Stimulated activated CD4-positive, alpha-beta T cell treated with anti-CD3 and anti-CD28 coated beads, Interleukin-2, amount 100 ng/mL, for 4 hours (primary cell): ENCODE results near the gene SLC35F6.
"Not testable (repeated sequence)": the region's sequence is repeated elsewhere in the genome, so short reads cannot be mapped to it uniquely, and the experiment has no call there.

Source experiments
- DNase-seq: peaks from one replicate; pipeline ENCODE4 v3.0.0-alpha.2; 2020; ENCODE audit warnings: low read depth

Gene SLC35F6

DNA sequence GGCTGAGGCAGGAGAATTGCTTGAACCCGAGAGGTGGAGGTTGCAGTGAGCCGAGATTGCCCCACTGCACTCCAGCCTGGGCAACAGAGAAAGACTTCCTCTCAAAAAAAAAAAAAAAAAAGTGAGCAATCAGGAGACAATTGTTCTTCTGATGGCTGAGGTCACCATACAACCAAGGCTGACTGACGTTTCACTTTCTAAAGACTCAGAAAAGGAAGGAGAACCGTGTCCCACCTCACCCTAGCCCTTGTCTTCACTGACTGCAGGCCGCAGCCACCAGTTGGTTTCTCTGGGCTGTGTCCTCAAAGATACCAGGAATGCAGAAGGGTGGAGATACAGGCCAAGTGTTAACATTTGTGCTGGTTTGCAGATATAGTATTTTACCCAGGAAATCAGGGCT, 7.7 kb upstream of the SLC35F6 start:
- DNase-seq: no peak

- DNase-seq: no peak
Observed at GRCh38 chr2:26757873-26758789, 6.0 kb upstream of the SLC35F6 start.

DNA sequence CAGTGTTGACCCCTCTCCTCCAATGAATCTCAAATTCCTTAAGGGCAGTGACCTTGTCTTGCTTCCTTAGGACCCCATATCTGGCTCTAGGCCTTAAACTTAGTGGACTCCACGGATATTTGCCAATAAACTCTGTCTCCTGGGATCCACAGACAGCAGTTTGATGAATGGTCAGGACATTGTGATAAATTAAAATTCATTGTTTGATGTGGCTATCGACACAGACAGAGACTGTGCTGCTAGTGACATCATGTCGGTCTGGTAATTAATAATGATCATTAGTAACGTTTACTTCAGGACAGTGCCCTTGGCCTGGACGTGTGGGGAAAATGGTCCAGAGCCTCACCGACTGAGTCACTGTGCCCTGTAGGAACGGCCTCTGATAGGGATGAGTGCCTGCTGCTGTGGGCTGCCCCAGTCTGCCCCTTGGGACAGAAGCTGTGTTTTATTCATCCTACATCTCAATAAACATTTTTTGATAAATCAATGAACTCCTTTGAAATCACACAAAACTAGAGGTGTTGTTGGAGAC, 5.2 kb upstream of the SLC35F6 start:
- DNase-seq: no peak

DNA sequence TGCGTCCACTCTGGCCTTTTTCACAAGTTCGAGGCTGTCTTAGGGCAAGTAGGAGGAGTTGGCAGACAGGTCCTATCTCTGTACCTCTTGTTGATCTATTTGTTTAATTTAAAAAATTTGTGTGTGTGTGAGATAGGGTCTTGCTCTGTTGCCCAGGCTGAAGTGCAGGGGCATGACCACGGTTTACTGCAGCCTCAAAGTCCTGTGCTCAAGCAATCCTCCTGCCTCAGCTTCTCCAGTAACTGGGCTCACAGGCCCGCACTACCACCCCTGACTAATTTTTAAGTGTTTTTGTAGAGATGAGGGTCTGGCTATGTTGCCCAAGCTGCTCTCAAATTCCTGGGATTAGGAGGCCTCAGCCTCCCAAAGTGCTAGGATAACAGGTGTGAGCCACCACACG, 4.2 kb upstream of the SLC35F6 start:
- DNase-seq: no peak

DNA sequence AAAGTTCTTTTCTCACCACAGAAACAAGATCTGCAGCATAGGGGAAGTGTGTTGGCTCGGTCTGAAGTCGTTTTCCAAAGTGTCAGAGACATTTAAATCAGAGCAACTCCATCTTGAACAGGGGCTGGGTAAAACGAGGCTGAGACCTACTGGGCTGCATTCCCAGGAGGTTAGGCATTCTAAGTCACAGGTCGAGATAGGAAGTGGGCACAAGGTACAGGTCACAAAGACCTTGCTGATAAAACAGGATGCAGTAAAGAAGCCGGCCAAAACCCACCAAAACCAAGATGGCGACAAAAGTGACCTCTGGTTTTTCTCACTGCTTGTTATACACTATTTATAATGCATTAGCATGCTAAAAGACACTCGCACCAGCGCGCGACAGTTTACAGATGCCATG, 3.1 kb upstream of the SLC35F6 start:
- not testable (repeated sequence) for DNase-seq

GRCh38 chr2:26763019-26763418, 1.1 kb upstream of the SLC35F6 start:
- DNase-seq: no peak

- DNase-seq: no peak
Observed at GRCh38 chr2:26764906-26765305, 822 bp downstream of the SLC35F6 start.

DNA sequence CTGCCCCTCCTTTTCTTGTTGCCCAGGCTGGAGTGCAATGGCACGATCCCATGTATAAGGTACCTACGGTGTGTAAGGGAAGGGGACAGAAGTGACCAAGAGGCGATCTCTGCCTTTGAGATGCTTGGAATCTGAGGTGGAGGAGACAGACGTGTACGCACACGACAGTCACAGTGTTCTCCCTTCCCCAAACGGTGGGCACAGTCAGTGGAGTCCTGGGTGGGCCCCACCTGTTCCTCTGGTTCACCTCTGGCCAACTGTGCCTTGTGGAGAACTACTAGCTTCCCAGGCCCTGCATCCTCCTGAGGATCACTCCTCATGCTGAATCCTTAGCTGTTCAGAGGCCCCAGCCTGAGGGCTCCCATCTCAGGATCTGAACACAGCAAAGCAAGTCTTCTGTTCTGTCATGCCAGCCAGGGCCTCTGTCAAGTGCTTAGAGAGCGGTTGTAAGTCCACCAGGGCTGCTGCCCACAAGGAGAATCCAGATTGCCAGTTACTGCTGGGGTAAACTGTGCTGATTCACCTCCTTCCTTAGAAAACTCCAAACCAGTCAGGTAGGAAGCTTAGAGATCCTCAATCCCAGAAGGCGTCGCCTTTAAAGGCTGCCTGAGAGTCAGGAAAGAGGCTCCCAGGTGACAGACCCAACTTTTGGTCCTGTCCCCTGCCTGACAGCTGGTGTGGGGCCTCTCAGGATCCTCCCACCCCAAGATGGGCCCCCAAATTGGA, 1.6 kb downstream of the SLC35F6 start:
- no peak for DNase-seq

DNA sequence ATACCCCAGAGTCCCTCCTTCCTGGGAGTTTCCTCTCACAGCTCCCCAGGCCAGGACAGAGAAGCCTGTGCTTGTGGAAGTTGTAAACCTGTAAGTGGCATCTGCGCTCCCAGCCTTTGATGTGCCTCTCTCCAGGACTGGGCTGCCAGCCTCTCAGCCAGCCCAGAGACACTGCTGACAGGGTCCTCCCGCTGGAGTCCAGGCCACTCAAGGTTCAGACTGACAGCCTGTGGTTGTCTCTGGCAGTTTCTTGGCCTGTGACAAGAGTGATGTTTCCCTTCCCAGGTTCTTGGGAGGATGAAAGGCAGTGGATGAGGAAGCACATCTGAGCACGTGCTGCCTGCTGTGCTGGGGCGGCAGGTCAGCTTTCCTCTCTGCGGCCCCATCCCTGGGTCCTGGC, 3.0 kb downstream of the SLC35F6 start:
- DNase-seq: no peak

DNA sequence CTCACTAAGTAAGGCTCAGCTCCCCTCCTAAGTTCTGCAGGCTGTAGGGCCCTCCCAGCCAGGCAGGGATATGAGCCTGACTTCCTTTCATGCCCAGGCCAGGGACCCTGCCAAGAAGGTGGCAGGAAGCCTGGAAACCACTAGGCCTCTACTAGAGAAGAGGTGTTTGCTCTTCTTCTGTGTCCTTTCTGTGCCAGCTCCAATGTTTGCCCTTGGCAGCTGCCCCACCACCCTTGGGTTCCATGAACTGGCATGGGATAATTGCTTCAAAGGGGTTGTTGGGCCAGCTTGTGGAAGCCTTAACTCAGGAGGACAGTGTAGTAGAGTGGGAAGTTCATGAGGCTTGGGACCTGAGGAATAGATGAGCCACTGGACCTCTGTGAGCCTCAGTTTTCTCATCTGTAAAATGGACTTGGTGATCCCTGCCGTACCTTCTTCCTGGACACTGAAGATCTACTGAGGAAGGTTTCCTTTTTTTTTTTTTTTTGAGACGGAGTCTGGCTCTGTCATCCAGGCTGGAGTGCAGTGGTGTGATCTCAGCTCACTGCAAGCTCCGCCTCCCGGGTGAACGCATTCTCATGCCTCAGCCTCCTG, 3.9 kb downstream of the SLC35F6 start:
- DNase-seq: no peak

DNA sequence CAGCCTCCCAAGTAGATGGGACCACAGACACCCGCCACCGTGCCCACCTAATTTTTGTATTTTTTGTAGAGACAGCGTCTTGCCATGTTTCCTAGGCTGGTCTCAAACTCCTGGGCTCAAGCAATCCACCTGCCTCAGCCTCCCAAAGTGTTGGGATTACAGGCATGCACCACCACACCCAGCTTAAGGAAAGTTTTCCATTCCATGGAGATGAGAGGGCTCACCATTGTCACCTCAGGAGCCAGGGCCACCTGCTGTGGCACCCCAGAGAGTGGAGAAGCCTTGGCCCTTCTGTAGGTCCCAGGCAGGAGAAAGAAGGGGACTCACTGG, 4.6 kb downstream of the SLC35F6 start:
- no peak for DNase-seq

DNA sequence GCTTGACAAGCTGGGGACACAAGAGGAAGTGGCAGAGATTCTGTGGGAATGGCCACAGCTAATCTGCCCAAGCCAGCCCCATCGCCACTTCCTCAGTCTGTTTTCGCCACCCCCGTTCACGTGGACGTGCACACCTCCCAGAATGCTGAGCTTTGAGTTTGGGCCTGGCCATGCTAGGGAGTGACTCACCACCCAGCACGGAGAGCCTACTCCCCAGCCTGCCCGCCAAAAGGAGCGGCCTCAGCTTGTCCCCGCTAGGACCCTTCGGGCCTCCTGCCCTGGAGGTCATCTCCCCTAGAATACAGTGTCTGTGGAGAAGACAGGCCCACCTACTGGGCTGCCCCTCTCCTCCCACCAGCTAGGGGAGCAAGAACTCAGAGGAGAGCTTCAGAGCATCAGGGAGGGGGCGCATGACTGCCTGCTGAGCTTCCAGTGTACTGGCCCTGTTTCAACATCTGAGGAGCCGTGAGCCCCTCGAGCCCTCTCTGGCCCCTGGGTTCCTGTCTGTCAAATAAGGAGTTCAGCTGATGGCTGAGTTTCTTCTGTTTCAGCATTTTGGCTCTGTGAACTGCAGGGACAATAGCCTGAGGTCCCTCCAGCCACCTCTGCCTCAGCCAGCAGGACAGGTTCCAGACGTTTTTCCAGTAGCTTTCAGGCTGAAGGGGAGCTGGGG, 5.1 kb downstream of the SLC35F6 start:
- no peak for DNase-seq

GRCh38 chr2:26770986-26771586, 7.0 kb downstream of the SLC35F6 start:
- no peak for DNase-seq

DNA sequence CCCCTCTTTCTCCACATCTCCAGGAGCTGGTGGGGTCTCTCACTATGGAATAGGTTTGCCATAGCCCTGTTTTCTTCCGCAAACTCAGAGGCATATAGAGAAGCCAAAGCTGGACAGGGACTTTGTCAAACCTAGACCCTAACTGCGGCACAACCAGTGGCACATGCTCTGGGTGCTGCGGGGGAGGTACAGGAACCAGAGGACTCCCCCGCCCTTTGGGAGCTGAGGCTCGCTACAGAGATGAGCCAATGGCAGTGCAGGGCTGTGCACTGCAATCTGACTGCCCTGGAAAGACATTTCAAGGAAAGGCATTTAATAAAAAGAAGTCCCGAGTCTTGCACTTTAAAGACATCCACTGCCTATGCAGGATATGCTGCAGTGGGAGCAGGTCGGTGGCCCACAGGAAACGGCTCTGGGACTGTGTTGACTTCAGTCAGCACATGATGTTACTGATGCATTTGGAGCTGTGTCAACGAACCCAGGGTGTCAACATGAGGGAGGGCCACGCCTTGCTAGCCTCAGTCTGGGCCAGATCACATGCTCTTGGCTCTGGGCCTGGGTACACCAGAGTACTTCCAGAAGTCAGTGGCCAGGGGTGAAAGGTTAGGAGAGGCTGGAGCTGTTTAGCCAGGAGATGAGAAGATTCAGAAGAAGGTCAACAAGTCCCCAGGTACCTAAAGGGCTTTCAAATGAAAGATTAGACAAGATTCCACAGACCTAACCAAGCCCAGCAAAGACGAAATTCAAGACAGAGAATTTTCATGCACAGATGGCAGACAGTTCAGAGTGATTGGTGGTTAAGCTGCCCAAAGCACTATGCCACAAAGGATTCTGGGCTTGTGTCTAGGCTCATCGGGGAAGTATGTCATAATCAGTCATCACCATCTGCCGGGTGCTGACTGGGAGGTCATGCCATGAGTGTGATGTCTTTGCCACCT, 8.2 kb downstream of the SLC35F6 start:
- no peak for DNase-seq

DNA sequence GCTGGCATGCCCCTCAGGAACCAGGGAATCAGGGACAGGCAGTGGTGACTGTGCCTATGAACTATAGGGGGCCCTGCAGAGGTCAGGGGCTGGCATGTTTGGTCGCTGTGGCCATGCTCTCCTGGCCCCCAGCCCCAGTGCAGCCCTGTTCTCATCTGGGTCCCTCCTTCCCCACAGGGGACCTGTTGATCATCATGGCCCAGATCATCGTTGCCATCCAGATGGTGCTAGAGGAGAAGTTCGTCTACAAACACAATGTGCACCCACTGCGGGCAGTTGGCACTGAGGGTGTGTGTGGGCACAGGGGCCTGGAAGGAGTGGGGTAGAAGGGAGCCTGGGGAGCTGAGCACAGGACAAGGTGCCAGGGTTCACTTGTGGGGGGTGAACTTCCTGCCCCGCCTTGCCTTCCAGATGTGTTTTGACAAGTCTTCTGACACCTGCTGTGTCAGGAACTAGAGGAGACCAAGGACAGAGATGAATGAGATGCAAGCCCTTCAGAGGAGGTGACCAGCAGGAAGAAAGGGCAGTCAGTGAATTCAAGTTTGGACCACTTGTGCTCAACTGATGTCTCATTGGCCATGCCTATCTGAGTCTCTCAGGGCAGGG, 12.2 kb downstream of the SLC35F6 start:
- no peak for DNase-seq

- DNase-seq: no peak
Observed at GRCh38 chr2:26778098-26778497, 14.0 kb downstream of the SLC35F6 start.

GRCh38 chr2:26778507-26778906, 14.4 kb downstream of the SLC35F6 start:
- DNase-seq: no peak

DNA sequence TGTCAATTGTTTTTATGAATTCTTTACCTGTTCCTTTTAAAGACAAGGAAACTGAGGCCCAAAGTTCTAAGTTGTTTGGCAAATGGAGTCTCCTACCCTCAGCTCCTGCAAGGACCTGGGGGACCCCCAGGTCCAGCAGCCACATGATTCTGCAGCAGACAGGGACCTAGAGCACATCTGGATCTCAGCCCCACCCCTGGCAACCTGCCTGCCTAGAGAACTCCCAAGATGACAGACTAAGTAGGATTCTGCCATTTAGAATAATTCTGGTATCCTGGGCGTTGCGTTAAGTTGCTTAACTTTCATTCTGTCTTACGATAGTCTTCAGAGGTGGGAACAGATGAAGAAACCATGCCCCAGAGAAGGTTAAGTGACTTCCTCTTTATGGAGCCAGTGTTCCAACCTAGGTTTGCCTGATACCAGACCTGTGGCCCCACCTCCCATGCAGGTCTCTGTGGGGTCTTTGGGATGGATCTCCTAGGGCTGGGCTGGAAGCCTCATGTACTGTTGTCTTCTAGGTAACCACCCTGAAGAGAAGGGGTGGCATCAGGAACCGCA, 16.2 kb downstream of the SLC35F6 start:
- no peak for DNase-seq

DNA sequence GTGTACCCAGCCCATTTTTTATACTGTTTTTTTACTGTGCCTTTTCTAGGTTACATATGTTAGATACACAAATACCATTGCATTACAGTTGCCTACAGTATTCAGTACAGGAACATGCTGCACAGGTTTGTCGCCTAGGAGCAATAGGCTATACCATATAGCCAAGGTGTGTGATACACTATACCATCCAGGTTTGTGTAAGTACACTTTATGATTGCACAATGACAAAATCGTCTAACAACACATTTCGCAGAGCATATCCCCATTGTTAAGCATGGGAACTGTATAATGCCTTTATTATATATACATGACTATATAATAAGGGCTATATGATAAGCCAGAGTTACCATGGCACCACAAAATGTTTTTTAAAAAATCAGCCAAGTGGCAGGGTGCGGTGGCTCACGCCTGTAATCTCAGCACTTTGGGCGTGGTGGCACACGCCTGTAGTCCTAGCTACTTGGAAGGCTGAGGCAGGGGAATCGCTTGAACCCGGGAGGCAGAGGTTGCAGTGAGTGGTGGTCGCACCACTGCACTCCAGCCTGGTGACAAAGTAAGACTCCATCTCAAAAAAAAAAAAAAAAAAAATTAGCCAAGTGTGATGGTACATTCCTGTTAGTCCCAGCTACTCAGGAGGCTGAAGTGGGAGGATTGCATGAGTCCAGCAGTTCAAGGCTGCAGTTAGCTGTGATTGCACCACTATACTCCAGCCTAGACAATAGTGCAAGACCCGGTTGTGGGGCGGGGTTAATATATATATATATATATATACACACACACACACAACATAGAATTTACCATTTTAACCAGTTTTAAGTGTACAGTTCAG, 19.0 kb downstream of the SLC35F6 start:
- no peak for DNase-seq
